Astrocyte of the spinal cord (primary cell): ENCODE data around the gene FRAS1.
"Not testable (repeated sequence)": the region's sequence is repeated elsewhere in the genome, so short reads cannot be mapped to it uniquely, and the experiment has no call there.

ENCODE experiments used
- DNase-seq: peaks from one replicate; pipeline ENCODE4 v3.0.0; 2011; ENCODE audit warnings: low read depth, low spot score
- H3K4me3 ChIP-seq: 2 replicates; pipeline ENCODE4 v1.5.1; 2011; ENCODE audit warnings: low read depth, mild to moderate bottlenecking, low read length, moderate library complexity
- in situ Hi-C: cut with HindIII; loops from 2 replicates; pipeline ENCODE4 v1.10.0; 2017; ENCODE audit warnings: low sequenced_read_pairs
- TF ChIP-seq, protein P1 (sequence below): IDR thresholded peaks from 2 replicates; pipeline ENCODE4 v1.5.1; 2012; ENCODE audit warnings: low read depth, mild to moderate bottlenecking, low read length, inconsistent platforms

FRAS1 gene

GRCh38 chr4:78464265-78464664, 407.1 kb downstream of the FRAS1 start:
- H3K4me3 ChIP-seq: no peak overlapping the region
- in situ Hi-C loops: no loop called here
- TF ChIP-seq, protein P1, sequence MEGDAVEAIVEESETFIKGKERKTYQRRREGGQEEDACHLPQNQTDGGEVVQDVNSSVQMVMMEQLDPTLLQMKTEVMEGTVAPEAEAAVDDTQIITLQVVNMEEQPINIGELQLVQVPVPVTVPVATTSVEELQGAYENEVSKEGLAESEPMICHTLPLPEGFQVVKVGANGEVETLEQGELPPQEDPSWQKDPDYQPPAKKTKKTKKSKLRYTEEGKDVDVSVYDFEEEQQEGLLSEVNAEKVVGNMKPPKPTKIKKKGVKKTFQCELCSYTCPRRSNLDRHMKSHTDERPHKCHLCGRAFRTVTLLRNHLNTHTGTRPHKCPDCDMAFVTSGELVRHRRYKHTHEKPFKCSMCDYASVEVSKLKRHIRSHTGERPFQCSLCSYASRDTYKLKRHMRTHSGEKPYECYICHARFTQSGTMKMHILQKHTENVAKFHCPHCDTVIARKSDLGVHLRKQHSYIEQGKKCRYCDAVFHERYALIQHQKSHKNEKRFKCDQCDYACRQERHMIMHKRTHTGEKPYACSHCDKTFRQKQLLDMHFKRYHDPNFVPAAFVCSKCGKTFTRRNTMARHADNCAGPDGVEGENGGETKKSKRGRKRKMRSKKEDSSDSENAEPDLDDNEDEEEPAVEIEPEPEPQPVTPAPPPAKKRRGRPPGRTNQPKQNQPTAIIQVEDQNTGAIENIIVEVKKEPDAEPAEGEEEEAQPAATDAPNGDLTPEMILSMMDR: no peak
- DNase-seq: no peak

GRCh38 chr4:78467223-78467622, 410.1 kb downstream of the FRAS1 start:
- in situ Hi-C loops, DNase-seq, H3K4me3 ChIP-seq: not testable (repeated sequence)

DNA sequence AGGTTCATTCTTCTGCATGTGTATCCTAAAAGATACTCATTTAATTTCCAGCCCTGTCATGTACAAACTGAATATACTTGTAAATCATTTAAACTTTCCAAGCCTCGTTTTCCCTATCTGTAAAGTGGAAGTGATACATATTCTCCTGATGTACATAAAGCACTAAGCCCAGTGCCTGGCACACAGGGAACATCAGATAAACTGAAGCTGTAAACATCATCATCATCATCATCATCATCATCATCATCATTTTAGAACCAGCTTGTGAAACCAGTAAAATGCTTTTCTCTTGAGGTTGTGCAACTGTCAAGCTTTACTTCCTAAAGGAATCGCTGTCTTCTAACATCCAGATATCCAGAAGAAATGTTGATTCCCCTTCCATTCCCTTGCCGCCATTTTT, 411.1 kb downstream of the FRAS1 start:
- no peak overlapping the region for H3K4me3 ChIP-seq
- TF ChIP-seq, protein P1: no peak
- no peak for DNase-seq
- in situ Hi-C loops: no loop called here

DNA sequence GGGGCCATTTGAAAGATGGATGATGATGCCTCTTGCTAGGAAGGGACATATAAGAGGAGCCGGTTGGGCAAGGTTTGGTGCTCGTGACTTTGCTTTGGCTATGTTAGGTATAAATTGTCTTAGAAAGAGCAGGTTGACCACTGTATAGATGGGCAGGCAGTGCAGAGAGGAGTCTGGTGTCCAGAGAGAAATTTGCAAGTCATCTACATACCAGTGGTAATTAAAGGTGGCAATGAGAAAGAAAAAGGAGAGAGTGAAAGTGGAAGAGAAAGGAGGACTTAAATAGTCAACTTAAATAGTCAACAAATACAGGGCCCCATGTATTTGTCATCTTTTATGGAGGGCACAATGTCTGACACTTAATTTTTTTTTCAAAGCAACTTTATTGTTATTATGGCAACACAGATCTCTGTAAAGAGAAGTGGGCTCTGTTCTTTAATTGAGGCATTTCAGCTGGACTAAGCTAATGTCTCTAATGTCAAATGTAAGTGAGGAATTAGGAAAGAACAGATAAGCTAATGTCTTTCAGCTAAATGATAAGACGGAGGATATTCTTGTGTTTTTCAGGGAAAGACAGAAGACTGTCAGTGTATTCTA, 419.1 kb downstream of the FRAS1 start:
- in situ Hi-C loops: no loop called here
- TF ChIP-seq, protein P1: no peak
- DNase-seq: no peak
- H3K4me3 ChIP-seq: no peak overlapping the region

- in situ Hi-C loops: no loop called here
Measured at GRCh38 chr4:78477276-78477675, 420.2 kb downstream of the FRAS1 start.

DNA sequence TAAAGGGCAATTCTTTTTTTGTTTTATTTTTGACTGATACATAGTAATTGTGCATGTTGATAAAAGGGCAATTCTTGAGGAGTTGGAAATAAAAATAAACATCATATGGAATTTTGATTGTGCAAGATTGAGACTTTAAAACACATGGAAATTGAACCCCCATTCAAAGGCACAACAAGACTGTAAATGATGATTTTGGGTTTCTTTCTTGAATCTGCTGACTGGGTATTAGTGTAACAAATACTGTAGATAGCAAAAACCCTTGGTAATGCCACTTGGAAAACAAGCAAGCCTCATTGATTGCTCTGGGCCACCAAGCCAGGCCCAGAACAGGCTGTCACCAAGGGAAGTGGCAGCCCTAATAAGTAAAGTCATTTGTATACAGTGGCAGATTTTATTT, 421.4 kb downstream of the FRAS1 start:
- TF ChIP-seq, protein P1: no peak
- no peak for DNase-seq
- no peak overlapping the region for H3K4me3 ChIP-seq
- in situ Hi-C loops: no loop called here

More at GRCh38 chr4:78477276-78477675, 420.2 kb downstream of the FRAS1 start:
- no peak overlapping the region for H3K4me3 ChIP-seq
- peak; percentile 39 for DNase-seq
- TF ChIP-seq, protein P1: no peak

DNA sequence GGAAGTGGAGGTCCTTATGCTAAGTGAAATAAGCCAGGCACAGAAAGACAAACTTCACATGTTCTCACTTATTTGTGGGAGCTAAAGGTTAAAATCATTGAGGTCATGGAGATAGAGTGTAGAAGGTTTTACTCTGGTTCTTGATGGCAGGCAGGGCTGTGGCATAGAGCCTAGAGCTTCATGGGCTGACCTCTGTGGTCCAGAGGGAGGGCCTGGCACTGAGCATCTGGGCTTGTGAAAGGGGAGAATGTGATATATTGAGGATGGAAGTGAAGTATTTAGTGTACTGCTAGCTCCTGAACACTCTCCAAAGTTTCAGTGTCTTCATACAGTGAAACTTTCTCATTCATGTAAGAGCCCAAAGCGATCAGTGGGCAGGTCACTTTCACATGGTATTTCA, 423.2 kb downstream of the FRAS1 start:
- no peak for DNase-seq
- no peak overlapping the region for H3K4me3 ChIP-seq
- TF ChIP-seq, protein P1: no peak
- in situ Hi-C loops: no loop called here
